Endodermal cell (in vitro differentiated cells): ENCODE data around the gene ERICH6. TPM values are rescaled to one million over a fixed set of nuclear protein-coding genes. Genes with fewer than 3 reads are reported as not detected.
A peak's percentile ranks its signal among the peaks of the same experiment; 100 is the strongest.

Experiments
- DNase-seq: peaks from one replicate; pipeline ENCODE4 v3.0.0-alpha.2; 2017
- H3K27ac ChIP-seq: 2 replicates; pipeline ENCODE4 v1.5.1; 2013; ENCODE audit warnings: mild to moderate bottlenecking, low read depth, low read length, moderate library complexity
- H3K27me3 ChIP-seq: 2 replicates; pipeline ENCODE4 v1.6.1; 2013; ENCODE audit warnings: mild to moderate bottlenecking, low read length, moderate library complexity; ENCODE audit not compliant: insufficient read depth, control insufficient read depth, poor library complexity, severe bottlenecking
- H3K36me3 ChIP-seq: 2 replicates; pipeline ENCODE4 v1.7.0; 2013; ENCODE audit warnings: mild to moderate bottlenecking, low read length, moderate library complexity; ENCODE audit not compliant: control insufficient read depth, insufficient read depth
- H3K4me1 ChIP-seq: one replicate; pipeline ENCODE4 v1.7.0; 2013; ENCODE audit warnings: low read length; ENCODE audit not compliant: control insufficient read depth, insufficient read depth
- H3K4me3 ChIP-seq: 2 replicates; pipeline ENCODE4 v1.5.1; 2013; ENCODE audit warnings: mild to moderate bottlenecking, low read length, moderate library complexity
- H3K9ac ChIP-seq: 2 replicates; pipeline ENCODE4 v1.6.1; 2013; ENCODE audit warnings: mild to moderate bottlenecking, low read length, moderate library complexity; ENCODE audit not compliant: poor library complexity, severe bottlenecking; ENCODE audit errors: extremely low read depth
- H3K9me3 ChIP-seq: 2 replicates; pipeline ENCODE4 v1.6.1; 2013; ENCODE audit warnings: mild to moderate bottlenecking, low read length, moderate library complexity; ENCODE audit not compliant: control insufficient read depth
- H3K27ac Mint-ChIP-seq: 2 replicates; pipeline ENCODE4 v1.8.0; 2020; ENCODE audit warnings: mixed read lengths
- H3K27me3 Mint-ChIP-seq: 2 replicates; pipeline ENCODE4 v1.8.0; 2021; ENCODE audit warnings: mild to moderate bottlenecking, mixed read lengths; ENCODE audit not compliant: insufficient read depth
- H3K36me3 Mint-ChIP-seq: 2 replicates; pipeline ENCODE4 v1.8.0; 2020; ENCODE audit warnings: low read depth, mixed read lengths
- H3K4me1 Mint-ChIP-seq: 2 replicates; pipeline ENCODE4 v1.8.0; 2020; ENCODE audit warnings: mixed read lengths
- H3K4me3 Mint-ChIP-seq: 2 replicates; pipeline ENCODE4 v1.8.0; 2020; ENCODE audit warnings: mild to moderate bottlenecking, moderate library complexity, mixed read lengths
- H3K9me3 Mint-ChIP-seq: 2 replicates; pipeline ENCODE4 v1.8.0; 2020; ENCODE audit warnings: mild to moderate bottlenecking, mixed read lengths
- CTCF ChIP-seq: fragments of 200-600 bp; sonication (generic); conservative IDR thresholded peaks from 2 replicates; pipeline ENCODE4 v1.5.0; 2021; ENCODE audit warnings: antibody characterized with exemption, mild to moderate bottlenecking
- WGBS, 2 experiments: methylation state at CpG; one replicate each; pipeline versions ENCODE4 v1.1.5 to v1.1.7; 2013; ENCODE audit warnings: missing lambda C conversion rate in 2 of 2, mixed read lengths in 1 of 2; ENCODE audit not compliant: insufficient coverage in 1 of 2, insufficient read length in 1 of 2; 5-methylcytosine and 5-hydroxymethylcytosine counted together
- total RNA-seq, 2 donors: library from RNA; stranded (reverse); fragmentation: NEBNext Ultra II Directional in 1 of 2; extraction: Animal tissue kit (Norgen Biotek cat#: 25700) in 1 of 2; gene quantifications; 2 replicates in 1 of 2; 3 replicates in 1 of 2; pipeline ENCODE4 v1.2.1, GENCODE V29; 2021

Gene ERICH6
- total RNA-seq, 2 donors from 2014 or later, result 0.42 TPM; not detected in 1

DNA sequence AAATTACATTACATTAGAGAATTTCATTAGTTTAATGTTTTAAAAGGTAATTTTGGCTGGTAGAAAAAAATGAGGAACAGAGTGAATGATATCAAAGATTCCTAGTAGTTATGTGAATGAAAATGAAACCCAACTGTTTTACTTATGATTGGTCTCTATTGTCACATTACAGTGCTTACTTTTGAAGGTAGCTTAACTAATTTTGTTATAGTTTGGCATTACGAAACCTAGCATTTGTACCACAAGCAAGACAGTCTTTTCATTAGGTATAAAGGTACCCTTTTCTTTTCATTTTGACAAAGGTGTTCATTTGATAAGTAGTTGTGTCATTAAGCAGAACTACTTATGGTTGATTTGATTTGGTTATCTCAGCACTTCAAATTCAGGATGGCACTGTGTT, 93.7 kb downstream of the ERICH6 start:
- no peak for TF ChIP-seq CTCF
- H3K9ac ChIP-seq, result no peak overlapping the region
- peaks cover 6% of the 10 kb centered on the region for H3K4me1 ChIP-seq
- no peak overlapping the region for H3K27ac ChIP-seq
- Mint-ChIP-seq H3K27me3 (no peaks in the 10 kb centered on the region), H3K27ac (no peak overlapping the region), H3K9me3 (peaks cover 9% of the 10 kb centered on the region), H3K4me1 (peaks cover 39% of the 10 kb centered on the region), H3K4me3 (no peak overlapping the region), H3K36me3 (peaks cover 45% of the 10 kb centered on the region)
- no peaks in the 10 kb centered on the region for H3K27me3 ChIP-seq
- H3K4me3 ChIP-seq, result peak overlapping the region; percentile 15
- WGBS, 2 experiments, result 0% methylated on average over 1 of the region's 1 CpG
- DNase-seq, result no peak
- H3K9me3 ChIP-seq, result peaks cover 23% of the 10 kb centered on the region
- H3K36me3 ChIP-seq, result peaks cover 45% of the 10 kb centered on the region

Other genes starting within 250 kb of the ERICH6 start
- 10 to 100 TPM; 78.4 to 81.8 TPM for gene SERP1, start 157.4 kb downstream of the ERICH6 start, total RNA-seq
- gene EIF2A, start 157.1 kb downstream of the ERICH6 start, total RNA-seq, result 10 to 100 TPM; 63.5 to 63.7 TPM
- gene SELENOT, start 100.6 kb downstream of the ERICH6 start, total RNA-seq, result 10 to 100 TPM; 70.8 to 75.9 TPM
- 10 to 100 TPM; 15.6 to 19.2 TPM for gene SIAH2, start 59.2 kb upstream of the ERICH6 start, total RNA-seq
- gene MINDY4B, start 201.5 kb upstream of the ERICH6 start, total RNA-seq, result not detected